A673 (cell line): ENCODE results near the gene BNC1. TPM values are rescaled to one million over a fixed set of nuclear protein-coding genes. Genes with fewer than 3 reads are reported as not detected.

Source experiments
- BruUV-seq: library from RNA; stranded (reverse); fragments of 400-500 nt; replicated peaks from 2 replicates; lab custom pipeline; 2021; lab: Mats Ljungman, UMichigan
- CTCF ChIA-PET: fragments of 300-600 bp; sonication (Branson Sonifier 250); formaldehyde crosslinking; loops from one replicate; lab custom pipeline; 2022; ENCODE audit warnings: antibody characterized with exemption; lab: Charles Lee
- POLR2A ChIA-PET: fragments of 300-600 bp; sonication (Branson Sonifier 250); formaldehyde crosslinking; loops from one replicate; lab custom pipeline; 2022; ENCODE audit warnings: antibody characterized with exemption; ENCODE audit not compliant: low non-redundant PET; lab: Charles Lee
- DNase-seq: peaks from one replicate; pipeline ENCODE4 v3.0.0-alpha.2; 2015; ENCODE audit warnings: low spot score
- H3K27ac ChIP-seq: fragments of 200-600 bp; sonication (generic); 2 replicates; pipeline ENCODE4 v1.5.1; 2016; ENCODE audit warnings: mixed run types, low read depth, mild to moderate bottlenecking, mixed read lengths, antibody characterized with exemption, low read length; ENCODE audit not compliant: poor library complexity, severe bottlenecking
- H3K27me3 ChIP-seq: fragments of 200-600 bp; sonication (generic); replicated peaks from 2 replicates; pipeline ENCODE4 v1.6.1; 2017; ENCODE audit warnings: mixed run types, low read depth, mild to moderate bottlenecking, mixed read lengths, antibody characterized with exemption, low read length; ENCODE audit not compliant: insufficient read depth, poor library complexity
- H3K36me3 ChIP-seq: fragments of 200-600 bp; sonication (generic); 2 replicates; pipeline ENCODE4 v1.6.1; 2016; ENCODE audit warnings: mixed run types, mild to moderate bottlenecking, mixed read lengths, antibody characterized with exemption, low read length; ENCODE audit not compliant: insufficient read depth, poor library complexity, severe bottlenecking
- H3K4me1 ChIP-seq: fragments of 200-600 bp; sonication (generic); 2 replicates; pipeline ENCODE4 v1.6.1; 2017; ENCODE audit warnings: mixed run types, mild to moderate bottlenecking, mixed read lengths, antibody characterized with exemption, low read length; ENCODE audit not compliant: insufficient read depth, poor library complexity, severe bottlenecking
- H3K4me3 ChIP-seq: fragments of 200-600 bp; sonication (generic); 2 replicates; pipeline ENCODE4 v1.5.1; 2016; ENCODE audit warnings: low read depth, mixed run types, mild to moderate bottlenecking, mixed read lengths, low read length; ENCODE audit not compliant: poor library complexity, severe bottlenecking
- H3K9me3 ChIP-seq: fragments of 200-600 bp; sonication (generic); 2 replicates; pipeline ENCODE4 v1.6.1; 2016; ENCODE audit warnings: mixed run types, low read depth, mild to moderate bottlenecking, mixed read lengths, antibody characterized with exemption, low read length; ENCODE audit not compliant: poor library complexity, severe bottlenecking
- EZH2 ChIP-seq: fragments of 200-600 bp; sonication (generic); IDR thresholded peaks from 2 replicates; pipeline ENCODE4 v1.6.1; 2017; ENCODE audit warnings: borderline replicate concordance, low read depth, mild to moderate bottlenecking, mixed read lengths, antibody characterized with exemption, low read length; ENCODE audit not compliant: poor library complexity, severe bottlenecking
- intact Hi-C: fragments of 100-400 bp; cut with micrococcal nuclease; formaldehyde crosslinking; loops from one replicate; pipeline ENCODE4 v1.10.0; 2022; ENCODE audit not compliant: unreplicated experiment
- total RNA-seq: library from RNA; stranded (reverse); gene quantifications from 2 replicates; pipeline ENCODE4 v1.2.3, GENCODE V29; 2021
- TF ChIP-seq, protein P1 (sequence below): fragments of 300-800, 200-600 bp; sonication (generic); conservative IDR thresholded peaks from 2 replicates; pipeline ENCODE4 v1.5.1; 2017; ENCODE audit warnings: low read depth, mild to moderate bottlenecking, antibody characterized with exemption, low read length, moderate library complexity, mixed read lengths

BNC1 gene
- total RNA-seq, 1 experiment from 2014 or later = 0.37 TPM

DNA sequence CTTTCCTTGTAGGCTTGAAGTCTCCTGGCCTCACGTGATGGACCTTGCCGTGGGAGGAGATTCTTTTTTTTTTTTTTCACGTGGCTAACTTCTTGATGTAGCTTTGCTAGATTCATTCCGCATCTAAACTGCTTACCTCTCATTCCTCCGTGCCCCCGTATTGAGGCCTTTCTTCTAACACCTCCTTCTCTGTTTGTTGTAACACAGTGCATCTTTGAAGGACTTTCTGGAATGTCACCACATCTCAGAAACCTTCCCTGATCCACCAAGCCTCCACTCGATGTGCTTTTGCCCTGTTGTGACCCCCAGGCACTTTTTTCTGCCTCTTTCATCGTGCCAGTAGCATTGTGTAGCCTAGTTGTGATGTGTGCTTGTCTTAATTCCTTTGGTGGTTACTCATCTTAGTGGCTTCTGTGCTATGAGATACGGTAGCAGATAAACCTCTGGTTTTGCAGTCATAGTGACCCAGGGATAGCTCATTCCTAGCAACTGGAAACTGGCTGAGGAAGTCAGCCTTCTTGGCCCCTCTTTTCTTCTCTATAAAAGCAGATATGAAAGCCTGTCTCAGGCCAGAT lies 1.6 kb upstream of the BNC1 start:
- no peak for TF ChIP-seq EZH2
- TF ChIP-seq, protein P1, sequence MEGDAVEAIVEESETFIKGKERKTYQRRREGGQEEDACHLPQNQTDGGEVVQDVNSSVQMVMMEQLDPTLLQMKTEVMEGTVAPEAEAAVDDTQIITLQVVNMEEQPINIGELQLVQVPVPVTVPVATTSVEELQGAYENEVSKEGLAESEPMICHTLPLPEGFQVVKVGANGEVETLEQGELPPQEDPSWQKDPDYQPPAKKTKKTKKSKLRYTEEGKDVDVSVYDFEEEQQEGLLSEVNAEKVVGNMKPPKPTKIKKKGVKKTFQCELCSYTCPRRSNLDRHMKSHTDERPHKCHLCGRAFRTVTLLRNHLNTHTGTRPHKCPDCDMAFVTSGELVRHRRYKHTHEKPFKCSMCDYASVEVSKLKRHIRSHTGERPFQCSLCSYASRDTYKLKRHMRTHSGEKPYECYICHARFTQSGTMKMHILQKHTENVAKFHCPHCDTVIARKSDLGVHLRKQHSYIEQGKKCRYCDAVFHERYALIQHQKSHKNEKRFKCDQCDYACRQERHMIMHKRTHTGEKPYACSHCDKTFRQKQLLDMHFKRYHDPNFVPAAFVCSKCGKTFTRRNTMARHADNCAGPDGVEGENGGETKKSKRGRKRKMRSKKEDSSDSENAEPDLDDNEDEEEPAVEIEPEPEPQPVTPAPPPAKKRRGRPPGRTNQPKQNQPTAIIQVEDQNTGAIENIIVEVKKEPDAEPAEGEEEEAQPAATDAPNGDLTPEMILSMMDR = no peak
- no peaks in the 10 kb centered on the region for H3K36me3 ChIP-seq
- no peaks in the 10 kb centered on the region for H3K9me3 ChIP-seq
- H3K27me3 ChIP-seq = peaks cover 62% of the 10 kb centered on the region
- CTCF ChIA-PET = no interaction called here
- DNase-seq = no peak
- intact Hi-C loops = no loop called here
- no peak overlapping the region for H3K4me3 ChIP-seq
- BruUV-seq = no TSS peak
- no peaks in the 10 kb centered on the region for H3K4me1 ChIP-seq
- POLR2A ChIA-PET = no interaction called here
- no peak overlapping the region for H3K27ac ChIP-seq

DNA sequence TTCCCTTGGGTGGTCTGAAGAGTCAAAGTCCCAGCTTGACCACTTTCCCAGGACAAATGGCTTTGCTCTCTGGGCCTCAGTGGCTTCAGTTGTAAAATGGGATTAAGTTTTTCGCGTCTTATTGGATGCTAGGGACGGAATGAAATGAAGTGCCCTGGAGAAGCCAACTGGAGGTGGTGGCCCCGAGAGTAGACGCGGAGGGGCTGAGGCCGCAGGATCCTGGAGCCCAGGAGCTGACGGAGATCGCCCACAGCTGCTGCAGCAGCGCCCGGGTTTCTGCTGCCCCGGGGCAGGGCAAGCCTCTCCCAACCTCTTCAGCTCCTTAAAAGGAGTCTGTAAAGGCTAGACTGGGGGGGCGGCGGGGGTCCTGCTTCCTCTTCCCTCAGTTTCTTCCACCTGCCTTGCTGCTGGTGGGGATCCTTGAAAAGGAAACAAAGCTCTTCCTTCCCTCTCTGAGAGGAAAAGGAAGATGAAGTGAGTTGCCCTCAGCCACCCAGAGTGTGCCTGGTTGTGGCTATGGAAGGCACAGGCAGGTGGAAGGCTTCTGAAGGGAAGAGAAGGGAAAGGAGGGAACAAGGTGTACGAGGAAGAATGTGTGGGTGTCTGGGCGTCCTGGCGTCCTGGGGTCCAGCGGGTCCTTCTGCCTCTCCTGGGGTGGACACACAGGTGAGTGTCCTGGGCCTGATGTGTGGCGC lies 967 bp upstream of the BNC1 start:
- DNase-seq = no peak
- H3K27me3 ChIP-seq = peaks cover 69% of the 10 kb centered on the region
- ChIA-PET POLR2A (no interaction called here), CTCF (no interaction called here)
- no peak overlapping the region for H3K27ac ChIP-seq
- no TSS peak for BruUV-seq
- no peak for TF ChIP-seq EZH2
- TF ChIP-seq, protein P1 = no peak
- no peak overlapping the region for H3K4me3 ChIP-seq
- H3K36me3 ChIP-seq = no peaks in the 10 kb centered on the region
- intact Hi-C loops = no loop called here
- H3K9me3 ChIP-seq = no peaks in the 10 kb centered on the region
- H3K4me1 ChIP-seq = no peaks in the 10 kb centered on the region

DNA sequence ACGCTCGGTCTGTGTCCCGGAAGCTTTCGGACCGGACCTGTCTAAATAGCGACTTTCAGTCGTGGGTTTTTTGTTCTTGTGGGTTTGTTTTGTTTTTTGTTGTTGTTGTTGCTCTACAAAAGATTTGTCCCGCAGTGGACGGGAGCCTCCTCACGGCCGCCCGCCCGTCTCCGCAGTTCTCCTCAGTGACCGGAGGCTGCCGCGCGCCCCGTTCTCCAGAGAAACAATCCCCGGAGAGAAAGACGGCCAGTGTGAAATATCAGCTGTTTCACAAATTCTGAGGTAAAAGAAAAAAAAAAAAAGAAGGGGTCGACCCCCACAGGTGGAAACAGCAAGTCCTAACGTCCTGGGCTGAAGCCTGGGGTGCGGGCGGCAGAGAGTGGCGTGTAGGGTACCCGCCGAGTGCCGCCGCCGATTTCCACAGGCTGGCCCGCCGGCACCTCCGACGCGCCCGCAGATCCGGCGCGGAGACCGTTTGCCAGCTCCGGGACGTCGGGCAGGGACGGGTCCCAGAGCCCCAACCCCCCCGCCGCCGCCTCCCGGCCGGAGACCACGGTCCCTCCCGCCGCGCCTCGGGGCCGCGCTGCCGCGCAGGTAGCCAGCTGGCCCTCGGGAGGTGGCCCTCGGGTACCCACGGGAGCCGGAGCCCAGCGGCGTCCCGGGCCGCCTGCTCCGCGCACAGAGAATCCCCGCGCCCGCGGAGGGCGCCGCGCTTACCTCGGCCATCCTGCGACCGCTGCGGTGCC lies 478 bp downstream of the BNC1 start:
- H3K9me3 ChIP-seq = no peaks in the 10 kb centered on the region
- no peaks in the 10 kb centered on the region for H3K4me1 ChIP-seq
- H3K4me3 ChIP-seq = peak overlapping the region; percentile 33
- DNase-seq = no peak
- no peaks in the 10 kb centered on the region for H3K36me3 ChIP-seq
- no TSS peak for BruUV-seq
- CTCF ChIA-PET = no interaction called here
- POLR2A ChIA-PET = no interaction called here
- H3K27me3 ChIP-seq = peaks cover 83% of the 10 kb centered on the region
- H3K27ac ChIP-seq = no peak overlapping the region
- TF ChIP-seq, protein P1 = no peak
- TF ChIP-seq EZH2 = peak; percentile 100
- intact Hi-C loops = no loop called here
